Endodermal cell (in vitro differentiated cells): ENCODE measurements around the gene CLEC1A. TPM values are rescaled to one million over a fixed set of nuclear protein-coding genes. Genes with fewer than 3 reads are reported as not detected.

Source experiments
- DNase-seq: peaks from one replicate; pipeline ENCODE4 v3.0.0-alpha.2; 2017
- H3K27ac ChIP-seq: 2 replicates; pipeline ENCODE4 v1.5.1; 2013; ENCODE audit warnings: mild to moderate bottlenecking, low read depth, low read length, moderate library complexity
- H3K27me3 ChIP-seq: 2 replicates; pipeline ENCODE4 v1.6.1; 2013; ENCODE audit warnings: mild to moderate bottlenecking, low read length, moderate library complexity; ENCODE audit not compliant: insufficient read depth, control insufficient read depth, poor library complexity, severe bottlenecking
- H3K36me3 ChIP-seq: 2 replicates; pipeline ENCODE4 v1.7.0; 2013; ENCODE audit warnings: mild to moderate bottlenecking, low read length, moderate library complexity; ENCODE audit not compliant: control insufficient read depth, insufficient read depth
- H3K4me1 ChIP-seq: one replicate; pipeline ENCODE4 v1.7.0; 2013; ENCODE audit warnings: low read length; ENCODE audit not compliant: control insufficient read depth, insufficient read depth
- H3K4me3 ChIP-seq: 2 replicates; pipeline ENCODE4 v1.5.1; 2013; ENCODE audit warnings: mild to moderate bottlenecking, low read length, moderate library complexity
- H3K9ac ChIP-seq: 2 replicates; pipeline ENCODE4 v1.6.1; 2013; ENCODE audit warnings: mild to moderate bottlenecking, low read length, moderate library complexity; ENCODE audit not compliant: poor library complexity, severe bottlenecking; ENCODE audit errors: extremely low read depth
- H3K9me3 ChIP-seq: 2 replicates; pipeline ENCODE4 v1.6.1; 2013; ENCODE audit warnings: mild to moderate bottlenecking, low read length, moderate library complexity; ENCODE audit not compliant: control insufficient read depth
- H3K27ac Mint-ChIP-seq: 2 replicates; pipeline ENCODE4 v1.8.0; 2020; ENCODE audit warnings: mixed read lengths
- H3K27me3 Mint-ChIP-seq: 2 replicates; pipeline ENCODE4 v1.8.0; 2021; ENCODE audit warnings: mild to moderate bottlenecking, mixed read lengths; ENCODE audit not compliant: insufficient read depth
- H3K36me3 Mint-ChIP-seq: 2 replicates; pipeline ENCODE4 v1.8.0; 2020; ENCODE audit warnings: low read depth, mixed read lengths
- H3K4me1 Mint-ChIP-seq: 2 replicates; pipeline ENCODE4 v1.8.0; 2020; ENCODE audit warnings: mixed read lengths
- H3K4me3 Mint-ChIP-seq: 2 replicates; pipeline ENCODE4 v1.8.0; 2020; ENCODE audit warnings: mild to moderate bottlenecking, moderate library complexity, mixed read lengths
- H3K9me3 Mint-ChIP-seq: 2 replicates; pipeline ENCODE4 v1.8.0; 2020; ENCODE audit warnings: mild to moderate bottlenecking, mixed read lengths
- WGBS, 2 experiments: methylation state at CpG; one replicate each; pipeline versions ENCODE4 v1.1.5 to v1.1.7; 2013; ENCODE audit warnings: missing lambda C conversion rate in 2 of 2, mixed read lengths in 1 of 2; ENCODE audit not compliant: insufficient coverage in 1 of 2, insufficient read length in 1 of 2; 5-methylcytosine and 5-hydroxymethylcytosine counted together
- total RNA-seq, 2 donors: library from RNA; stranded (reverse); fragmentation: NEBNext Ultra II Directional in 1 of 2; extraction: Animal tissue kit (Norgen Biotek cat#: 25700) in 1 of 2; gene quantifications; 2 replicates in 1 of 2; 3 replicates in 1 of 2; pipeline ENCODE4 v1.2.1, GENCODE V29; 2021
- TF ChIP-seq, protein P1 (sequence below): fragments of 200-600 bp; sonication (generic); conservative IDR thresholded peaks from 2 replicates; pipeline ENCODE4 v1.5.0; 2021; ENCODE audit warnings: antibody characterized with exemption, mild to moderate bottlenecking

CLEC1A gene
- total RNA-seq, 2 donors from 2014 or later, result not detected

DNA sequence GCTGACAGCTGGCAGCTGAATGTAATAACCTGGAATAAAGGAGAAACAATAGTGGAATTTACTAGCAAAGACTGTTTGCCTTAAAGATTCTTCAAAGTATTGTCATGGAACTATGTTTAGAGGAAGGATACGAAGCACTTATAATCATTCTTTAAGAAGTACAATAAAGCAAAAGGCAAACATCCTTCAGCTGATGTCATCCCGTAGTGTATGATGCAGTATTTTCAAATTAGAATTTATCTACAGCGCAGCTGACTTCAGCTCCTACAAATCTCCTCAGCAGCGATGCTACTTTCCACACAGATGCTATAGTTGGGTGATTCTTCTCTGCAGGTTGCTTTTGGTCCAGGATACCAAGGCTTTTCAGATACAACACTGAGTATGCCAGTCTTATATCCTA is 31.5 kb downstream of the CLEC1A start:
- Mint-ChIP-seq H3K36me3 (no peaks in the 10 kb centered on the region), H3K27ac (no peak overlapping the region), H3K4me3 (no peak overlapping the region), H3K4me1 (peaks cover 3% of the 10 kb centered on the region), H3K27me3 (no peaks in the 10 kb centered on the region), H3K9me3 (no peaks in the 10 kb centered on the region)
- H3K9ac ChIP-seq, result no peak overlapping the region
- no peak overlapping the region for H3K4me3 ChIP-seq
- WGBS, 2 experiments, result 90 to 92% methylated on average over 2 to 4 of the region's 4 CpGs
- no peak overlapping the region for H3K27ac ChIP-seq
- H3K27me3 ChIP-seq, result no peaks in the 10 kb centered on the region
- H3K4me1 ChIP-seq, result no peaks in the 10 kb centered on the region
- DNase-seq, result no peak
- no peaks in the 10 kb centered on the region for H3K9me3 ChIP-seq
- TF ChIP-seq, protein P1, sequence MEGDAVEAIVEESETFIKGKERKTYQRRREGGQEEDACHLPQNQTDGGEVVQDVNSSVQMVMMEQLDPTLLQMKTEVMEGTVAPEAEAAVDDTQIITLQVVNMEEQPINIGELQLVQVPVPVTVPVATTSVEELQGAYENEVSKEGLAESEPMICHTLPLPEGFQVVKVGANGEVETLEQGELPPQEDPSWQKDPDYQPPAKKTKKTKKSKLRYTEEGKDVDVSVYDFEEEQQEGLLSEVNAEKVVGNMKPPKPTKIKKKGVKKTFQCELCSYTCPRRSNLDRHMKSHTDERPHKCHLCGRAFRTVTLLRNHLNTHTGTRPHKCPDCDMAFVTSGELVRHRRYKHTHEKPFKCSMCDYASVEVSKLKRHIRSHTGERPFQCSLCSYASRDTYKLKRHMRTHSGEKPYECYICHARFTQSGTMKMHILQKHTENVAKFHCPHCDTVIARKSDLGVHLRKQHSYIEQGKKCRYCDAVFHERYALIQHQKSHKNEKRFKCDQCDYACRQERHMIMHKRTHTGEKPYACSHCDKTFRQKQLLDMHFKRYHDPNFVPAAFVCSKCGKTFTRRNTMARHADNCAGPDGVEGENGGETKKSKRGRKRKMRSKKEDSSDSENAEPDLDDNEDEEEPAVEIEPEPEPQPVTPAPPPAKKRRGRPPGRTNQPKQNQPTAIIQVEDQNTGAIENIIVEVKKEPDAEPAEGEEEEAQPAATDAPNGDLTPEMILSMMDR, result no peak
- no peaks in the 10 kb centered on the region for H3K36me3 ChIP-seq

- Histone ChIP-seq H3K4me1 (no peaks in the 10 kb centered on the region), H3K36me3 (no peaks in the 10 kb centered on the region), H3K27ac (no peak overlapping the region), H3K9ac (no peak overlapping the region), H3K9me3 (no peaks in the 10 kb centered on the region), H3K27me3 (no peaks in the 10 kb centered on the region), H3K4me3 (no peak overlapping the region)
- Mint-ChIP-seq H3K36me3 (no peaks in the 10 kb centered on the region), H3K27me3 (no peaks in the 10 kb centered on the region), H3K9me3 (no peaks in the 10 kb centered on the region), H3K4me3 (no peak overlapping the region), H3K4me1 (peaks cover 3% of the 10 kb centered on the region), H3K27ac (no peak overlapping the region)
- 91 to 100% methylated on average over 1 to 4 of the region's 4 CpGs for WGBS, 2 experiments
- DNase-seq, result no peak
- TF ChIP-seq, protein P1, result no peak
Observed at GRCh38 chr12:10065241-10065640, 33.5 kb downstream of the CLEC1A start.

DNA sequence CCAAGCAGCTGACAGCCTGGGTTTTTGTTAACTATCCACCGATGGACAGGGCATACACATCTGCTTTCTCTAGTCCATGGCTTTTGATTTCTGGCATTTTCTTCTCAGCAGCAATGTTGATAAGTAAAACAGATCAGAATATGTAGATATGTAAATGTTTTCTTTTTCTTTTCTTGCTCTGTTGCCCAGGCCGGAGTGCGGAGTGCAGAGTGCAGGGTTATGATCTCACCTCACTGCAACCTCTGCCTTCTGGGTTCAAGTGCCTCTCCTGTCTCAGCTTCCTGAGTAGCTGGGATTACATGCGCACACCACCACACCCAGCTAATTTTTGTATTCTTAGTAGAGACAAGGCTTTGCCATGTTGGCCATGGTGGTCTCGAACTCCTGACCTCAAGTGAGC is 40.4 kb downstream of the CLEC1A start:
- Mint-ChIP-seq H3K27ac (no peak overlapping the region), H3K9me3 (no peaks in the 10 kb centered on the region), H3K36me3 (no peaks in the 10 kb centered on the region), H3K4me1 (no peaks in the 10 kb centered on the region), H3K4me3 (no peak overlapping the region), H3K27me3 (no peaks in the 10 kb centered on the region)
- Histone ChIP-seq H3K27me3 (no peaks in the 10 kb centered on the region), H3K4me3 (no peak overlapping the region), H3K4me1 (no peaks in the 10 kb centered on the region), H3K27ac (no peak overlapping the region), H3K36me3 (no peaks in the 10 kb centered on the region), H3K9ac (no peak overlapping the region), H3K9me3 (no peaks in the 10 kb centered on the region)
- WGBS, 2 experiments, result 94% methylated on average over 5 of the region's 5 CpGs; no CpG with 5 or more reads in 1 of the 2 experiments
- DNase-seq, result no peak
- TF ChIP-seq, protein P1, result no peak
